Stimulated activated effector memory CD8-positive, alpha-beta T cell treated with anti-CD3 and anti-CD28 coated beads, Interleukin-12 subunit alpha, Interleukin-12 subunit beta, amount 100 ng/mL, for 72 hours (primary cell): ENCODE data around the gene RDM1.

Experiments
- ATAC-seq: fragments of 150-1000 bp; cut with Tn5 transposase; 2 replicates; pipeline ENCODE4 v1.10.0; 2021
- DNase-seq, 2 donors: peaks; one replicate each; pipeline ENCODE4 v3.0.0; 2021 to 2022; ENCODE audit warnings: low spot score in 2 of 2
- H3K27ac Mint-ChIP-seq: one replicate; pipeline ENCODE4 v1.8.0; 2022; ENCODE audit warnings: mild to moderate bottlenecking, mixed read lengths
- H3K36me3 Mint-ChIP-seq: one replicate; pipeline ENCODE4 v1.8.0; 2022; ENCODE audit warnings: mild to moderate bottlenecking, mixed read lengths
- H3K4me1 Mint-ChIP-seq: one replicate; pipeline ENCODE4 v1.8.0; 2022; ENCODE audit warnings: mixed read lengths
- H3K4me3 Mint-ChIP-seq: one replicate; pipeline ENCODE4 v1.8.0; 2022; ENCODE audit warnings: mild to moderate bottlenecking, mixed read lengths
- H3K9me3 Mint-ChIP-seq: one replicate; pipeline ENCODE4 v1.8.0; 2022; ENCODE audit warnings: mixed read lengths

RDM1 gene

DNA sequence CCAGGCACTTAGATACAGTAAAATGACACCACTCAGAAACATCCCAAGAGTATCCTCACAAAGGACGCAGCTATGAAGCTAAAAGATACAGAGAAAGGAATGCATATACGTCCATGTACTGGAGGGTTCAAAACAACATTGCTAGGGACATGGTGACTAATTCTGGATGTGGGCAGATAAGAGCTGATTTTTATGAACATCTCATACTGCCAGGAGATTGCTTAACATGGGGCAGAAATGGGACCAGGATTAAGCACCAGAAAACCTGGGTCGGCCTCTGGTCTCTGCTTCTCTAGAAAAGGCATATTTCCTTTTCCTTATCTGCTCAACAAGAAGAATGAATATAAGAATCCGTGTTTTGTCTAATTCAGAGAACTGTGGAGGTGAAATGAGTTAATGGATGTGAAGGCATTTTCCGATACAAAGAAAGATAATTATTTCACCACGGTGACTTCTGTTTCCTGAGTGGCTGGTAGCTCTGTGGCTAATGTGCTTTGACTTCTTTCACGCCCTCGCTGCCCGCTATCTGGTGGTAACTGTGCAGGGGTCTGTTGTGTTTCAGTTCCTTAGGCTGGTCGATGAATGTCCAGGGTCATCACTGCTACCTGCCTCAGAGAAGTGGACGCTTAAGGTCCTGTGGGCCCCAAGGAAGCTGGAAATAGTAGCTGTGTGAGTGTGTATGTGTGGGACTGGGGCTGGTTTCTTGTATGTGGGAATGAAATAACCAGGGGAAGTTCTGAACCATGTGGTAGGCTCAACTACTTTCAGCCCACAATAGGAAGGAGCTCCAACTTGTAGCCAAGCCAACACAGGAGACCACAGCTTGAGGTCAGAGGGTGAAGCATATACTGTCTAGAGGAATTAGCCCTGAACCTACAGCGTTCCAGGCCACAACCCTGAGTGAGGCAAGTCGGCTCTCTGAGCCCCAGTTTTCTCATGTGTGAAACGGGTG lies 34.7 kb downstream of the RDM1 start:
- Mint-ChIP-seq H3K36me3 (peaks cover 17% of the 10 kb centered on the region), H3K27ac (peak overlapping the region; percentile 91), H3K4me3 (peak overlapping the region; percentile 60), H3K9me3 (no peaks in the 10 kb centered on the region), H3K4me1 (peaks cover 84% of the 10 kb centered on the region)
- DNase-seq (peak in 1 of 2 donors; percentile 83), ATAC-seq (peak; percentile 85)

DNA sequence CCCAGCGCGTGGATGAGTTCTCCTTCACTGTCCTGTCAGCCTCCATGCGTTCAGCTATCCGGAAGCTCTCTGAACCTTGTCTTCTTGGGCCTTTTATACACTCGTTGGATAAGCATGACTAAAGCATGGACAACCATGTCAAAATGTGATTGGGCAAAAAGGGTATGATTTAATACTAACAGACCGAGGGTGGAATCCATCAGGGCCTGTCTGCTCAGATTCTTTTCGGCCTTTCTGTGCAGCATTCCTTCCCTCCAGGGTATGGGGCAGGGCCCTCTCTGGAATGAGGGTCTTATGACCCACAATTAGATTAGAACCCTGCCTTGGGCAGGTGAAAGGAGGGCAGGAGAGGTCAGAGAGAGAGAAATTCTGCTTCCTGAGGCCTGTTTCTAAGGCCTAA lies 36.4 kb downstream of the RDM1 start:
- Mint-ChIP-seq H3K4me3 (no peak overlapping the region), H3K4me1 (peaks cover 84% of the 10 kb centered on the region), H3K36me3 (peaks cover 20% of the 10 kb centered on the region), H3K27ac (peak overlapping the region; percentile 79), H3K9me3 (no peaks in the 10 kb centered on the region)
- no peak for ATAC-seq
- DNase-seq: no peak

- peaks cover 84% of the 10 kb centered on the region for H3K4me1 Mint-ChIP-seq
- peaks cover 22% of the 10 kb centered on the region for H3K36me3 Mint-ChIP-seq
- DNase-seq (no peak), ATAC-seq (no peak)
- no peaks in the 10 kb centered on the region for H3K9me3 Mint-ChIP-seq
- H3K4me3 Mint-ChIP-seq: no peak overlapping the region
- peak overlapping the region; percentile 79 for H3K27ac Mint-ChIP-seq
Observed at GRCh38 chr17:35893751-35894150, 36.8 kb downstream of the RDM1 start.

GRCh38 chr17:35892091-35893035 lies 38.2 kb downstream of the RDM1 start:
- Mint-ChIP-seq H3K36me3 (peaks cover 22% of the 10 kb centered on the region), H3K27ac (peak overlapping the region; percentile 79), H3K4me1 (peaks cover 83% of the 10 kb centered on the region), H3K9me3 (no peaks in the 10 kb centered on the region), H3K4me3 (peak overlapping the region; percentile 56)
- ATAC-seq: peak; percentile 47
- DNase-seq: peak in 1 of 2 donors; percentile 85

GRCh38 chr17:35891269-35891668 lies 39.3 kb downstream of the RDM1 start:
- no peak for ATAC-seq
- peak overlapping the region; percentile 56 for H3K4me3 Mint-ChIP-seq

GRCh38 chr17:35890774-35891155 lies 39.8 kb downstream of the RDM1 start:
- Mint-ChIP-seq H3K4me1 (peaks cover 79% of the 10 kb centered on the region), H3K4me3 (peak overlapping the region; percentile 56), H3K36me3 (peaks cover 15% of the 10 kb centered on the region), H3K27ac (peak overlapping the region; percentile 24), H3K9me3 (no peaks in the 10 kb centered on the region)
- DNase-seq: peak in 1 of 2 donors; percentile 79
- peak; percentile 77 for ATAC-seq

More at GRCh38 chr17:35891269-35891668, 39.3 kb downstream of the RDM1 start:
- Mint-ChIP-seq H3K36me3 (peaks cover 20% of the 10 kb centered on the region), H3K9me3 (no peaks in the 10 kb centered on the region), H3K4me1 (peaks cover 84% of the 10 kb centered on the region), H3K27ac (peak overlapping the region; percentile 24)
- no peak for DNase-seq

GRCh38 chr17:35889818-35890773 lies 40.5 kb downstream of the RDM1 start:
- Mint-ChIP-seq H3K36me3 (peaks cover 15% of the 10 kb centered on the region), H3K27ac (peak overlapping the region; percentile 24), H3K4me1 (peaks cover 77% of the 10 kb centered on the region), H3K4me3 (peak overlapping the region; percentile 56), H3K9me3 (no peaks in the 10 kb centered on the region)
- ATAC-seq (peak; percentile 23), DNase-seq (no peak)

- peak in 1 of 2 donors; percentile 75 for DNase-seq
- Mint-ChIP-seq H3K9me3 (no peaks in the 10 kb centered on the region), H3K36me3 (peaks cover 15% of the 10 kb centered on the region), H3K27ac (peak overlapping the region; percentile 24), H3K4me1 (peaks cover 71% of the 10 kb centered on the region), H3K4me3 (peak overlapping the region; percentile 56)
- ATAC-seq: peak; percentile 88
Observed at GRCh38 chr17:35889241-35889640, 41.3 kb downstream of the RDM1 start.

DNA sequence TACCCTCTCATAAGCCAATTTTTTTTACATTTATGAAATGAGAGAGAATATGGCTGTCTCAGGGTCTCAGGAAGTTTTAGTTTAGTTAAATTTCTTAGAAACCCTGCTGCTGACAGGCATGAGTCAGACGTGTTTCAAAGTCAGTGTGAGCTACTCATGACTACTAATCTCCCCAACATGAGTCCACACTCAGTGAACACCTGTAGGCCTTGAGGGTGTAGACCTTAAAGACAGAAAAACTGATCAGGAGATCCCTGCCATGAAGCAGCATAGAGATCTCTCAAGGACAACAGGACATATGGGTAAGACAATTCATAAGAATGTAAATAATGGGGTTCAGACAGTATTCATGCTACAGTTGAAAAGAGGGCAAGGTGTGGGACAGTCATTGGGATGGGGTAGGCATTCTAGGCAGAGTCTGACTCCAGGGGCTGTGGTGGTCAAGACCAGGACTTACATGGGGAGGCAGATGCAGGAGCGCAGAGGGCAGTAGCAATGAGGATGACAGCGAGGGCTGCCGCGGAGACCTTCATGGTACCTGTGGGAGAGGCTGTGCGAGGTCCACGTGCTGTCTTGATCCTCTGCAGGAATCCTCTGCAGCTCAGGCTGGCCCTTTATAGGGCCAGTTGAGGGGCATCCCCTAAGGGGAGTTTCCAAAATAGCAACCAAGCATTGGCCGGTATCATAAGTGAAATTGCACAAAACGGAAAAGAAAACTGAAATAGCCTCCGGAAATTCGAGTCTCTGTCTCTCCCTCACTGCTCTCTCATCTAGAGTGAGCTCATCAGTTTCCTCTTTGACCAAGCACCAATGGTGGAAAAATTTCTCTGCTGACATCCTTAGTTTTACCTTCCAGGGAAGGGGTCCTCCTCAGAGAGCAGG lies 50.6 kb downstream of the RDM1 start, which contains the start of gene CCL5:
Gene CCL5, minus strand, starts transcription at position 588 of the 882 bp plus-strand sequence.
- Mint-ChIP-seq H3K9me3 (peaks cover 2% of the 10 kb centered on the region), H3K27ac (peak within 1 kb of the TSS; percentile 98), H3K4me1 (peaks cover 58% of the 10 kb centered on the region), H3K36me3 (peaks cover 57% of the 10 kb centered on the region), H3K4me3 (peak within 1 kb of the TSS; percentile 85)
- ATAC-seq (peak; percentile 92), DNase-seq (peak; percentile 65 to 96)

- peak overlapping the region; percentile 98 for H3K27ac Mint-ChIP-seq
- DNase-seq: peak in 1 of 2 donors; percentile 64
Observed at GRCh38 chr17:35878361-35878760, 52.2 kb downstream of the RDM1 start.

DNA sequence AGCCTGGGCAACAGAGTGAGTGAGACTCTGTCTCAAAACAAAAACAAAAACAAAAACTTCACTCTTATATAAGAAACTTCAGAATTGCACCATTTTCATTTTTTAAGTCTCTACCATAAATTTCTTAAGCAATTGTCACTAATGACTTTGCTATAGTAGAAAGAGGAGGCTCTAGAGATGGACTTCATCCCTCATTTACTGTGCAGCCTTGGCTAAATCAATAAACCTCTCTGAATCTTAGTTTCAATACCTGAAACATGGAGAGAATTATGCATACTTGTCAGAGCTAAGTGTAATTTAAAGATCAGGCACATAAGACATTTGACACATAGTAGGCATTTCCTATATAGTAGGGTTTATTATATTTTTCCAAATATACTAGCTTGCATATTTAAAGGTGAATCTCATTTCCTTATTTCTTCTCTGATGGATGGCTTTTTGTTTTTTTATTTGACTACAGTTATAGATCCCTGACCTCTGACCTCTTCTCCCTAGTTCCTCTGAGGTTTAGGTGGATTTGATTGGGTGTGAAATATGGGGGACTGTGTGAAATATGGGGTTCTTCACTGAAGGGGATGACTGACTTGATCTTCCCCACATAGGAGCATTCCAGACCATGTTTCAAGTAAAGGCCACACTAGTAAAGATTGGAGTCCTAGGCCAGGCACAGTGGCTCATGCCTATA lies 53.1 kb downstream of the RDM1 start:
- H3K9me3 Mint-ChIP-seq: peaks cover 2% of the 10 kb centered on the region
- peak overlapping the region; percentile 98 for H3K27ac Mint-ChIP-seq
- peak overlapping the region; percentile 85 for H3K4me3 Mint-ChIP-seq
- peaks cover 82% of the 10 kb centered on the region for H3K36me3 Mint-ChIP-seq
- H3K4me1 Mint-ChIP-seq: peaks cover 64% of the 10 kb centered on the region
- DNase-seq (no peak), ATAC-seq (no peak)

More at GRCh38 chr17:35878361-35878760, 52.2 kb downstream of the RDM1 start:
- H3K9me3 Mint-ChIP-seq: peaks cover 2% of the 10 kb centered on the region
- no peak for ATAC-seq
- peaks cover 73% of the 10 kb centered on the region for H3K36me3 Mint-ChIP-seq
- H3K4me3 Mint-ChIP-seq: peak overlapping the region; percentile 85
- H3K4me1 Mint-ChIP-seq: peaks cover 62% of the 10 kb centered on the region

DNA sequence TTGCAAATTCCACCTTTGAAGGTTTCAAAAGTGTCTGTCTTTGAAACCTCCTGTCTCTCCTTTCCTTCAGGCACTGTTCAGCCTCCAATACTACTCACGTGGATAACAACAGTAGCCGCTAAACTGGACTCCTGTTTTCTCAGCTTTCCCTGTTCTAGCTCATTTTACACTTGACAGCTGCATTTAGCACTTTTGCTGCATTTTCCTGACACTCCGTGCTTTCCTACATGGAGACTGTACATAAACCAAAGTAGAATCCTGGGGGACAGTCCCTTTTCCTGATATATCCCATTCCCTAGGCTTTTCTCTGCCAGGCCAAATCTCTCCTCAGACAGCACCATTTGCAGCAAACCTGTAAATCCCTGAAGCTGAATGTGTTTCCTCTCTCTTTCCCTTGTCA lies 54.0 kb downstream of the RDM1 start:
- peak overlapping the region; percentile 98 for H3K27ac Mint-ChIP-seq
- ATAC-seq (no peak), DNase-seq (no peak)
- peaks cover 2% of the 10 kb centered on the region for H3K9me3 Mint-ChIP-seq
- peak overlapping the region; percentile 85 for H3K4me3 Mint-ChIP-seq
- H3K36me3 Mint-ChIP-seq: peaks cover 92% of the 10 kb centered on the region
- peaks cover 70% of the 10 kb centered on the region for H3K4me1 Mint-ChIP-seq

GRCh38 chr17:35875800-35876139 lies 54.8 kb downstream of the RDM1 start:
- H3K36me3 Mint-ChIP-seq: peaks cover 99% of the 10 kb centered on the region
- peaks cover under 1% of the 10 kb centered on the region for H3K9me3 Mint-ChIP-seq
- DNase-seq: no peak
- H3K27ac Mint-ChIP-seq: peak overlapping the region; percentile 98
- peak overlapping the region; percentile 85 for H3K4me3 Mint-ChIP-seq
- no peak for ATAC-seq
- H3K4me1 Mint-ChIP-seq: peaks cover 68% of the 10 kb centered on the region
